ENCODE data around the gene LZTS3. TPM values are rescaled to one million over a fixed set of nuclear protein-coding genes. Genes with fewer than 3 reads are reported as not detected.

Gene LZTS3
- total and polyA plus RNA-seq, 2 of the 13 experiments (the other 11 are each of a cell fraction or from before 2014, with no cell fraction given): 10.1 to 31.3 TPM

DNA sequence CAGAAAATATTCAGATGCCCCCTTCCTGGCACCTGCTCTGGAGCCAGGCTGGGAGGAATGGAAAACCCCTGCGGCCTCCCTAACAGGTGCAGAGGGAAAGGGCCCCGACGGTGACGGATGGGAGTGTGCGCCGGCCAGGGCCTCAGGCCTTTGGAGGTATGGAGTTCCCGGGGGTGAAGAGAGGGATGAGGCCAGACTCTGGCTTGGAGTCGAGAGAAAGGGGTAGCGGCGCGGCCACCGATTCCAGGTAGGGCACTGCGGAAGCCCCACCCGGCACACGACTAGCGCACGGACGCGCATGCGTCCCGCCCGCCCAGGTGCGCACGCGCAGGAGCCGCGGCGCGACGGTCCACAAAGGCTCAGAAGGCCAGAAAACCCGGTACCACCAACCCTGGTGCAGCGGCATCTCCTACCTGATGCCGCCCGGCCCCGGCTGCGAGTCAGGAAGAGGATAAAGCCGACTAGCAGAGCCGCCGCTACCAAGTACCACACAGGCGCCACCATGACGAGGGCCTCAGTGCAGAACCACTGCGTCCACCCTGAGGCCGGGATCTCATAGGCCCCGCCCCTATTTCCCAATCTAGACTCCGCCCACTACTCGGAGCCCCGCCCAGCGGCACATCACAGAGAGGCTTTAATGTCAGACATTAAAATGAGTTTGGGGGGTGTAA lies 30.9 kb upstream of the LZTS3 start, which contains the start of gene DDRGK1 (continued):
- TF ChIP-seq, protein P1, sequence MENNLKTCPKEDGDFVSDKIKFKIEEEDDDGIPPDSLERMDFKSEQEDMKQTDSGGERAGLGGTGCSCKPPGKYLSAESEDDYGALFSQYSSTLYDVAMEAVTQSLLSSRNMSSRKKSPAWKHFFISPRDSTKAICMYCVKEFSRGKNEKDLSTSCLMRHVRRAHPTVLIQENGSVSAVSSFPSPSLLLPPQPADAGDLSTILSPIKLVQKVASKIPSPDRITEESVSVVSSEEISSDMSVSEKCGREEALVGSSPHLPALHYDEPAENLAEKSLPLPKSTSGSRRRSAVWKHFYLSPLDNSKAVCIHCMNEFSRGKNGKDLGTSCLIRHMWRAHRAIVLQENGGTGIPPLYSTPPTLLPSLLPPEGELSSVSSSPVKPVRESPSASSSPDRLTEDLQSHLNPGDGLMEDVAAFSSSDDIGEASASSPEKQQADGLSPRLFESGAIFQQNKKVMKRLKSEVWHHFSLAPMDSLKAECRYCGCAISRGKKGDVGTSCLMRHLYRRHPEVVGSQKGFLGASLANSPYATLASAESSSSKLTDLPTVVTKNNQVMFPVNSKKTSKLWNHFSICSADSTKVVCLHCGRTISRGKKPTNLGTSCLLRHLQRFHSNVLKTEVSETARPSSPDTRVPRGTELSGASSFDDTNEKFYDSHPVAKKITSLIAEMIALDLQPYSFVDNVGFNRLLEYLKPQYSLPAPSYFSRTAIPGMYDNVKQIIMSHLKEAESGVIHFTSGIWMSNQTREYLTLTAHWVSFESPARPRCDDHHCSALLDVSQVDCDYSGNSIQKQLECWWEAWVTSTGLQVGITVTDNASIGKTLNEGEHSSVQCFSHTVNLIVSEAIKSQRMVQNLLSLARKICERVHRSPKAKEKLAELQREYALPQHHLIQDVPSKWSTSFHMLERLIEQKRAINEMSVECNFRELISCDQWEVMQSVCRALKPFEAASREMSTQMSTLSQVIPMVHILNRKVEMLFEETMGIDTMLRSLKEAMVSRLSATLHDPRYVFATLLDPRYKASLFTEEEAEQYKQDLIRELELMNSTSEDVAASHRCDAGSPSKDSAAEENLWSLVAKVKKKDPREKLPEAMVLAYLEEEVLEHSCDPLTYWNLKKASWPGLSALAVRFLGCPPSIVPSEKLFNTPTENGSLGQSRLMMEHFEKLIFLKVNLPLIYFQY (CRISPR knock-in tag; IDR thresholded peaks at IDR 0.05; ENCODE audit: borderline replicate concordance): peak; percentile 81
- TF ChIP-seq WIZ (CRISPR knock-in tag; IDR thresholded peaks at IDR 0.05) (no peak; the same call in 1 of the 2 replicates), MAZ (IDR thresholded peaks at IDR 0.05; ENCODE audit: borderline replicate concordance, low read depth, low read length) (peak; percentile 23; the same call in 1 of the 2 replicates), MAZ (CRISPR knock-in tag; IDR thresholded peaks at IDR 0.05; ENCODE audit: low read depth) (peak; percentile 85), PAWR (CRISPR knock-in tag; IDR thresholded peaks at IDR 0.05; ENCODE audit: borderline replicate concordance) (0 out of 2 replicates have a peak, but pooled peaks have one; percentile 72), AHR (CRISPR knock-in tag; IDR thresholded peaks at IDR 0.05) (peak; percentile 89; the same call in 1 of the 2 replicates), ZNF629 (CRISPR knock-in tag; conservative IDR thresholded peaks at IDR 0.05) (no peak), ZSCAN9 (CRISPR knock-in tag; IDR thresholded peaks at IDR 0.05; ENCODE audit: borderline replicate concordance) (peak; percentile 79; the same call in 1 of the 2 replicates), MIER2 (CRISPR knock-in tag; IDR thresholded peaks at IDR 0.05) (peak; percentile 69; the same call in 1 of the 2 replicates)
- TF ChIP-seq, protein P2, sequence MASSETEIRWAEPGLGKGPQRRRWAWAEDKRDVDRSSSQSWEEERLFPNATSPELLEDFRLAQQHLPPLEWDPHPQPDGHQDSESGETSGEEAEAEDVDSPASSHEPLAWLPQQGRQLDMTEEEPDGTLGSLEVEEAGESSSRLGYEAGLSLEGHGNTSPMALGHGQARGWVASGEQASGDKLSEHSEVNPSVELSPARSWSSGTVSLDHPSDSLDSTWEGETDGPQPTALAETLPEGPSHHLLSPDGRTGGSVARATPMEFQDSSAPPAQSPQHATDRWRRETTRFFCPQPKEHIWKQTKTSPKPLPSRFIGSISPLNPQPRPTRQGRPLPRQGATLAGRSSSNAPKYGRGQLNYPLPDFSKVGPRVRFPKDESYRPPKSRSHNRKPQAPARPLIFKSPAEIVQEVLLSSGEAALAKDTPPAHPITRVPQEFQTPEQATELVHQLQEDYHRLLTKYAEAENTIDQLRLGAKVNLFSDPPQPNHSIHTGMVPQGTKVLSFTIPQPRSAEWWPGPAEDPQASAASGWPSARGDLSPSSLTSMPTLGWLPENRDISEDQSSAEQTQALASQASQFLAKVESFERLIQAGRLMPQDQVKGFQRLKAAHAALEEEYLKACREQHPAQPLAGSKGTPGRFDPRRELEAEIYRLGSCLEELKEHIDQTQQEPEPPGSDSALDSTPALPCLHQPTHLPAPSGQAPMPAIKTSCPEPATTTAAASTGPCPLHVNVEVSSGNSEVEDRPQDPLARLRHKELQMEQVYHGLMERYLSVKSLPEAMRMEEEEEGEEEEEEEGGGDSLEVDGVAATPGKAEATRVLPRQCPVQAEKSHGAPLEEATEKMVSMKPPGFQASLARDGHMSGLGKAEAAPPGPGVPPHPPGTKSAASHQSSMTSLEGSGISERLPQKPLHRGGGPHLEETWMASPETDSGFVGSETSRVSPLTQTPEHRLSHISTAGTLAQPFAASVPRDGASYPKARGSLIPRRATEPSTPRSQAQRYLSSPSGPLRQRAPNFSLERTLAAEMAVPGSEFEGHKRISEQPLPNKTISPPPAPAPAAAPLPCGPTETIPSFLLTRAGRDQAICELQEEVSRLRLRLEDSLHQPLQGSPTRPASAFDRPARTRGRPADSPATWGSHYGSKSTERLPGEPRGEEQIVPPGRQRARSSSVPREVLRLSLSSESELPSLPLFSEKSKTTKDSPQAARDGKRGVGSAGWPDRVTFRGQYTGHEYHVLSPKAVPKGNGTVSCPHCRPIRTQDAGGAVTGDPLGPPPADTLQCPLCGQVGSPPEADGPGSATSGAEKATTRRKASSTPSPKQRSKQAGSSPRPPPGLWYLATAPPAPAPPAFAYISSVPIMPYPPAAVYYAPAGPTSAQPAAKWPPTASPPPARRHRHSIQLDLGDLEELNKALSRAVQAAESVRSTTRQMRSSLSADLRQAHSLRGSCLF (CRISPR knock-in tag; IDR thresholded peaks at IDR 0.05; ENCODE audit: borderline replicate concordance): no peak
- TF ChIP-seq, protein P3, sequence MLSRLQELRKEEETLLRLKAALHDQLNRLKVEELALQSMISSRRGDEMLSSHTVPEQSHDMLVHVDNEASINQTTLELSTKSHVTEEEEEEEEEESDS (CRISPR knock-in tag; IDR thresholded peaks at IDR 0.05; ENCODE audit: borderline replicate concordance): peak; percentile 82; the same call in 1 of the 2 replicates
- TF ChIP-seq, protein P4, sequence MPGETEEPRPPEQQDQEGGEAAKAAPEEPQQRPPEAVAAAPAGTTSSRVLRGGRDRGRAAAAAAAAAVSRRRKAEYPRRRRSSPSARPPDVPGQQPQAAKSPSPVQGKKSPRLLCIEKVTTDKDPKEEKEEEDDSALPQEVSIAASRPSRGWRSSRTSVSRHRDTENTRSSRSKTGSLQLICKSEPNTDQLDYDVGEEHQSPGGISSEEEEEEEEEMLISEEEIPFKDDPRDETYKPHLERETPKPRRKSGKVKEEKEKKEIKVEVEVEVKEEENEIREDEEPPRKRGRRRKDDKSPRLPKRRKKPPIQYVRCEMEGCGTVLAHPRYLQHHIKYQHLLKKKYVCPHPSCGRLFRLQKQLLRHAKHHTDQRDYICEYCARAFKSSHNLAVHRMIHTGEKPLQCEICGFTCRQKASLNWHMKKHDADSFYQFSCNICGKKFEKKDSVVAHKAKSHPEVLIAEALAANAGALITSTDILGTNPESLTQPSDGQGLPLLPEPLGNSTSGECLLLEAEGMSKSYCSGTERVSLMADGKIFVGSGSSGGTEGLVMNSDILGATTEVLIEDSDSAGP (CRISPR knock-in tag; IDR thresholded peaks at IDR 0.05; ENCODE audit: borderline replicate concordance): peak; percentile 71
- TF ChIP-seq, protein P5, sequence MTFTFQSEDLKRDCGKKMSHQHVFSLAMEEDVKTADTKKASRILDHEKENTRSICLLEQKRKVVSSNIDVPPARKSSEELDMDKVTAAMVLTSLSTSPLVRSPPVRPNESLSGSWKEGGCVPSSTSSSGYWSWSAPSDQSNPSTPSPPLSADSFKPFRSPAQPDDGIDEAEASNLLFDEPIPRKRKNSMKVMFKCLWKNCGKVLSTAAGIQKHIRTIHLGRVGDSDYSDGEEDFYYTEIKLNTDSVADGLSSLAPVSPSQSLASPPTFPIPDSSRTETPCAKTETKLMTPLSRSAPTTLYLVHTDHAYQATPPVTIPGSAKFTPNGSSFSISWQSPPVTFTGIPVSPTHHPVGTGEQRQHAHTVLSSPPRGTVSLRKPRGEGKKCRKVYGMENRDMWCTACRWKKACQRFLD (CRISPR knock-in tag; IDR thresholded peaks at IDR 0.05; ENCODE audit: borderline replicate concordance): peak; percentile 73; the same call in 1 of the 2 replicates
- TF ChIP-seq, protein P6, sequence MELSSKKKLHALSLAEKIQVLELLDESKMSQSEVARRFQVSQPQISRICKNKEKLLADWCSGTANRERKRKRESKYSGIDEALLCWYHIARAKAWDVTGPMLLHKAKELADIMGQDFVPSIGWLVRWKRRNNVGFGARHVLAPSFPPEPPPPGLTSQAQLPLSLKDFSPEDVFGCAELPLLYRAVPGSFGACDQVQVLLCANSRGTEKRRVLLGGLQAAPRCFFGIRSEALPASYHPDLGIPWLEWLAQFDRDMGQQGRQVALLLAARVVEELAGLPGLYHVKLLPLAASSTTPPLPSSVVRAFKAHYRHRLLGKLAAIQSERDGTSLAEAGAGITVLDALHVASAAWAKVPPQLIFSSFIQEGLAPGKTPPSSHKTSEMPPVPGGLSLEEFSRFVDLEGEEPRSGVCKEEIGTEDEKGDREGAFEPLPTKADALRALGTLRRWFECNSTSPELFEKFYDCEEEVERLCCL (CRISPR knock-in tag; IDR thresholded peaks at IDR 0.05; ENCODE audit: borderline replicate concordance): peak; percentile 81; the same call in 1 of the 2 replicates
